SK-MEL-5 (cell line): Measurements from ENCODE around the gene PAX8. TPM values are rescaled to one million over a fixed set of nuclear protein-coding genes. Genes with fewer than 3 reads are reported as not detected.
"Not testable (repeated sequence)": the region's sequence is repeated elsewhere in the genome, so short reads cannot be mapped to it uniquely, and the experiment has no call there.

ENCODE experiments used
- DNase-seq: peaks from one replicate; pipeline ENCODE4 v3.0.0-alpha.2; 2016; ENCODE audit warnings: low read depth, low spot score
- in situ Hi-C: cut with HindIII; loops from 2 replicates; pipeline ENCODE4 v1.10.0; 2016; ENCODE audit warnings: low sequenced_read_pairs, high pct_unique_total_duplicates, low pct_unique_long_range_greater_than_20kb
- polyA plus RNA-seq, 2 experiments: library from polyadenylated mRNA; depleted of rRNA; stranded (reverse); fragments of >200 nt; gene quantifications; 2 replicates each; pipeline ENCODE4 v1.2.3, GENCODE V29; 2015
- total RNA-seq: library from RNA; depleted of rRNA; stranded (reverse); fragments of >200 nt; shearing (Covaris generic); gene quantifications from 2 replicates; pipeline ENCODE4 v1.2.3, GENCODE V29; 2014; rRNA removed

The PAX8 gene
- 0.75 and 0.90 TPM in 2 replicates for total RNA-seq
- 3.6 and 4.6 TPM in 2 replicates for polyA plus RNA-seq (2015; cell fraction: cytosol; rRNA removed)
- polyA plus RNA-seq (2015; cell fraction: nucleus; rRNA removed), result 1.0 and 3.3 TPM in 2 replicates

DNA sequence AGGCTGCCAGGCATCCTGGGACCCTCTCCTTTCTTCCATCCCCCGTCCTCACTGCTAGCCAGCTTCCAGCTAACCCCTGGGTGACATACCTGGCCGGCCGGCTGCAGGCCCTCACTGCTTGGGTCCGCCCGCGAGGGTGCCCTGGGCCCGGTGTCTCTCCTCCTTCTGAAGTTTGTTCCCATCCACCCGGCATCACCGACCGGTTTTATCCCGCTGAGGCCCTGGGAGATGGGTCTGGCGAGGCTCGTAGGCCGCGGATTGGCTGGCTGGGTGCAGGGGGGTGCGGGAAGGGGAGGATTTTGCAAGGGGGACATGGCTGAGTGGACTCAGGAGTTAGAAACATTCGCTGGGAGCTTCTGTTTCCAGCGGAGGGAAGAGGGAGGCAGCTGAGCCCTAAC, at the start of gene PAX8:
PAX8 (minus strand) TSS at position 180 of the 398 bp plus-strand sequence. CDS start 527 bp downstream, outside the sequence.
- no peak for DNase-seq
- in situ Hi-C loops, result no loop called here

DNA sequence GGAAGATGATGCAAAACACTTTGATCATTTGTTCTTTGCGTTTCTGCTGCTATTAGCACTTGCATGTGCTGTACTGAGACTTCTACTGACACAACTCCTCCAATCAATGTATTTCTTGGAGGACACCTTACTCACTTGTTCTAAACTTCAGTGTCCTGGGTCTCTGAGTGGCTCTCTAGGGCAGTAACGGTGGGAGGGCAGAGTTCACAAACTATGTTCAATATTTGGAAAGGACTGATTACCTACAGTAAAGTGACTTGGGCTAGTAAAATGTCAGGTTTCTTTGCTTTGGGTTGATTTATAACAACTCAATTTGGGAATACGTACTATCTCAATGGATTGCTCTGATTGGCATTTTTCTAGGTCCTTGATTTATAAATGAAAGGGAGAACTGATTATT, 49.3 kb upstream of the PAX8 start:
- in situ Hi-C loops, result no loop called here
- no peak for DNase-seq

DNA sequence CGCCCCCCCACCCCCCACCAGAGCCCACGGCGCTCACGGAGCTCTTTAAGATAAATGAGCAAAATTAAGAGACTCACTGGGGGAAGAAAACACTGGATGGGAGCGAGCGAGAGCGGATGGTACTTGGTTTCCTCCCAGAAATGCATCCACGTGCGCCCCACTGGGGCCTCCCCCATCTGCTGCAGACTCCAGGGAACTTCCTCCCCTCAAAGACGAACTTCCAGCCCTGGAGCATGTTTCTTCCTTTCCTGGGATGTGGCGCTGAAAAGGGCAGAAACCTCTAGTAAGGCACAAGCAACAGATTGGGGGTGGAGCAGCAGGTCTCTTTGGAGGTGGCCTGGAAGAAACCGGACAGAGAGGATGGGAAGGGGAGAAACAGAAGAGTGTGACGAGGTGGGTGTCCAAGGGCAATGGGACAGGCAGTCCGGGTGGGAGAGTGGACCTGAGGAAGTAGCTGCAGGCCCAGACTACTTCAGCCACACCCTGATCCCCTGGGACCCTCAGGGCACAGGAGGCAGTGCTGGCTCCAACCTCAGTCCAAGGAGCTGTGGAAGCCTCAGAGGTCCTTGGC, 46.5 kb upstream of the PAX8 start:
- in situ Hi-C loops, DNase-seq: not testable (repeated sequence)

GRCh38 chr2:113324684-113325160, 46.0 kb upstream of the PAX8 start:
- peak; percentile 40 for DNase-seq
- in situ Hi-C loops, result no loop called here

DNA sequence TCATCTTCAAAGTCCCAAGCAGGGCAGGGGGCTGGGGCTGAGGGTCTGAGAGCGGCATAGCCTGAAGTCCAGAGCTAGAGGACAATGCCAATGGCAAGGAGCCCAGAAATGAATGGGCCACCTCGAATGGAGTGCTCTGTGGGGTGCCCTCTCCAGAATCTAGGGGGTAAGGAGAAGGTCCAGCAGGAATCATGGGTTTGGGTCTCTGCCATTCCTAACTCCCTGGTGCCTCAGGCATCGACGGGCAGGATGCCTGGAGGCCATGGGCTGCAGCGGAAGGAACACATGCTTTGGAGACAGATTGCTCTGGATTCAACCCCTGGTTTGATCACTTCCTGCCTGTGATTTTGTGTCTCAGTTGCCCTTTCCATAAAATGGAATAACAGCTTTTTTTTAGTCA, 44.4 kb upstream of the PAX8 start:
- DNase-seq, in situ Hi-C loops: not testable (repeated sequence)

GRCh38 chr2:113320106-113320505, 41.4 kb upstream of the PAX8 start:
- DNase-seq, in situ Hi-C loops: not testable (repeated sequence)

DNA sequence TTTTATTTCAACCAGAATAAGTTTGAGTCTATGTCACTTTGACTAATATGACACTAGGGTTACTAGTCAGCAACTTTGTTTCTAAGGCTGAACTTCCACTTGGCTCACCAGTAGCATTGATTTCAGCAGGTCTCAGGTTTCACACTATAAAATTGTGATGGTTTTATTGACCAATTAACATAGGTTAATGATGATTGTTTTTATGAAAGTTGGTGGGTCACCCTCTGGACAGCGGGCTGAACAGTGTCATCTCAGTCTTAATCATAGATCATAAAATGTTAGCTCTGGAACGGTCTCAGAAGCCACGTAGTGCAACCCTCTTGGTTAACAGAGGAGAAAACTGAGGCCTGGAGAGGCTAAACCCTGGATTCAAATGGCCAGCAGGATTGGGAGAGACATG, 40.2 kb upstream of the PAX8 start:
- in situ Hi-C loops, DNase-seq: not testable (repeated sequence)

DNA sequence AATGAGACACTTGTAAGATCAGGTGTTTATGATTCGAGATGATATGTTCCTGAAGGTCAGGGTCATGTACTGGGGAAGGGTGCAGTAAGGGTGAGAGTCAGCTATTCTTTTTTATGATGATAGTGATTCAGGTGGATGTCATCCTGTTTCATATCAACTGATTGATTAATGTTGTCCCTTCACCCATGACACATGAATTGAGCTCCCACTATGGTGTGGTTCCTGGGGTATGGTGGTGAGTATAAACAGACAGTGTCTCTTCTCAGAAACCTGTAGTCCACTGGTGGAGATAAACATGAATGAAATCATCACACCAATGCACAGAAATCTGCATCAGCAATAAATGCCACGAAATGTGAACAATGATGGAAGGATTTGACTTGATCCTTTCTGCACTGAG, 37.4 kb upstream of the PAX8 start:
- in situ Hi-C loops, result no loop called here
- DNase-seq, result no peak

DNA sequence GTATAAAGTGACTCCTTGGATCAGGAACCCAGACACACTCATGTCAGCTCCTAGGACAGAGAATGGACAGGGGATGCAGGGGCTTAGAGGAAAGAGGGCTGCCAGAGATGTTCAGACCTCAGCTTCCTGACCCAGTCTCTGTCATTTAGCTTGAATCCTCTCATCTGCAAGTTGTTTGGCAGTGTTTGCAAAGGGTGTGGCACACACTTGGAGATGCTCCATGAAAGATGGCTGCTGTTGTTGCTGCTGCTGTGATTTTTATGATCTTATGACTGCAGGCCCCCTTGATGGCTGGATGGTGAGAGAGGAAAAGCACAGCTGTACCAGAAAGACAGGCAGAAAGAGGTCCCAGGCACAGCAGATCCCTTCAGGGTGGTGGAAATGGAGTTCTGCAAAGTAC, 35.9 kb upstream of the PAX8 start:
- in situ Hi-C loops, DNase-seq: not testable (repeated sequence)

DNA sequence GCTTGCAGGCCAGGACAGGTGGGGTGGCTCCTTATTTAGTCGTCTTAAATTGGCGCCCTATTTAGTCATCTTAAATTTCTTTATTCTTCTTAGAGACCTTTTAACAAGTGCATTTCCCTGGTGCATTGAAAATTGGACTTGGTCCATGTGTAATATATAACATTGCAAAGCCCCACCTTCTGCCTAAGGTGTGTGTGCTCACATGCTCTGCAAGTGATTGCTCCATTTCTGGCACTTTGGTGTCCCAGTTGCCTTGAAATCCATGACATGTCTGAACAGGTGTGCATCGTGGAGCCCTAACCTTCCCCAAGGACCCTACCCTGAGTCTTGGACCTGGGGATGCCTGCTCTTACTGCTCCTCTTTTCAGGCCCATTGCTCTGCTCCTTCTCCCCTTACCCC, 35.5 kb upstream of the PAX8 start:
- in situ Hi-C loops, DNase-seq: not testable (repeated sequence)

DNA sequence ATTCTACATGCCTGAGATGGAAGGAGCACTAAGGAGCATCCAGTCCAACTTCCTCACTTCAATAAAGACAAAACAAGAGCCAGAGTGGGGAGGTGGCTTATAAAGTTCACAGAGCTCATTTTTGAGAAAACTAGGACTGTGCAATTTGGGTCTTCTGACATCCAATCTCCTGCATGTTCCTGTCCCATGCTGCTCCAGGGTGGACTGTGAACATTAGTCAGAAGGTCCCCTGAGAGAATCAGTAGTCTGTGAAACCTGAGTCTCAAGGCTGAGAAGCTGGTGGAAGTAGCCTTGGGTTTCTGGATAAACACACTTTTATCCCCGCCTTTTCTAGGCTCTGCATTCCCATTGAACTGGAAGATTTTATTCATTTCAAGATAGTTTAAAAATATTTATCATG, 33.1 kb upstream of the PAX8 start:
- in situ Hi-C loops, DNase-seq: not testable (repeated sequence)

DNA sequence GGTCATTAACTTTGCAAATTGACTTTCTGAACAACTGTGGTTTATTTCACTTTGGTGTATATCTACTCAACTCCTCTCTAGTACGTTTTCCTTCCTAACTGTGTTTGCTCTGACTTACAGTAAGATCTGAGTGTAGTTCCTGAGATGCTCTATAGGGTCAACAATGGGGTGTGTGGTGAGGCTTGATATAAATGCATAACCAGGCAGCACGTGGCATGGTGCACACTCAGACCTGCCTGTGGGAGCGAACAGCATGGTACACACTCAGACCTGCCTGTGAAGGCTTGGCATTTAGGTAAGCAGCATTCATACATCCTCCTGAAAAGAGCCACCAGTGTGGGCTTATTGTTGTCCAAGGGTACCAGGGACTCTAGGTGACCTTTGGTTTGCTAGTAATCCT, 32.5 kb upstream of the PAX8 start:
- in situ Hi-C loops, DNase-seq: not testable (repeated sequence)

DNA sequence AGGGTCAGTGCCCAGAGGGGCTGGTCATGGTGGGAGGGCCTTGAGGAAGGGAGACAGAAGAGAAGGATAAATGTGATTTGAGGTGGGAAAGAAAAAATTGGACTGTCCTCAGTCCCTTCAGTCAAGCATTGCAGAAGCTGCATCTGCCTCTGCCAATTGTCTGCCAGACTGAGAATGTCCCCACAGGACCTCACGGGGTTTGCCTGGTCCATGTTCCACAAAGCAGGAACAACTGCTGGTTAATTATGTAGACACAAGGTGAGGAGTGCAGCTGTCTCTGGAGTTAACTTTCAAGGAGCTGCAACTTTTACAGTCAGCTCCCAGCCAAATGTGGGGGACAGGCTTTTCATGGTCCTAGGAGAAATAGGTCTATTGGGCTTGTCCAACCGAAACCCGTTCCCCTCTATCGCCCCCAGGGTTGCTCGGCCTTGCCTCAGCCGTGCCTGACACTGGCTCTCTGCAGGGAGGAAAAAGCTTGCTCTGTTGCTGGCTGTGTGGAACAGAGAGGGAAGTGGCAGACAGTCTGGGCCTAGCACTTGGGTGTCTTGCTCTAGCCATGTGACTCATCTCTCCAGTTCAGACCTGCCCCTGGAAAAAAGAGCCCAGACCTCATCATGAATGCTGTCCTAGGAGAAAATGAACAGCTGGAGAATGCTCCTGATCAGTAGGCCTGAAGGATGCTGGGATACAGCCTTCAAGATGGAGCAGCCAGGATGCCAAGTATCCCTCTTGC, 31.1 kb upstream of the PAX8 start:
- in situ Hi-C loops, result no loop called here
- DNase-seq, result no peak

DNA sequence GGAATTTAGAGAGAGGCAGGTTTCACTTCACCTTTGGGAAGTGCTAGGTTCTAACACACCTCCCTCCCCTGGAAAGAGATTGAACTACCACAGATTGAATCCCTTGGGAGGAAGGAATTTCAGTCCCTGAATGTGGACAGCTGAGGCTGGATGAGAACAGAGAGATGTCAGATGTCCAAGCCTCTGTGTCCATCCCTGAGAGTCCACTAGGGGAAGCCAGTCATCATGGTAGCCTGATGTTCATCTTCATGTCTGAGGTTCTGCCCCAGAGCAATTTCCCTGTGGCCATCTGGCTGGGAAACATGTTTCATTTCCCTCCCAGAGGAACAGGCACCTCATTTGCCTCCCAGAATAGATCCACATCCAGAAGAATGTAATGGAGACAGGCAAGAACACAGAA, 30.1 kb upstream of the PAX8 start:
- DNase-seq, in situ Hi-C loops: not testable (repeated sequence)

DNA sequence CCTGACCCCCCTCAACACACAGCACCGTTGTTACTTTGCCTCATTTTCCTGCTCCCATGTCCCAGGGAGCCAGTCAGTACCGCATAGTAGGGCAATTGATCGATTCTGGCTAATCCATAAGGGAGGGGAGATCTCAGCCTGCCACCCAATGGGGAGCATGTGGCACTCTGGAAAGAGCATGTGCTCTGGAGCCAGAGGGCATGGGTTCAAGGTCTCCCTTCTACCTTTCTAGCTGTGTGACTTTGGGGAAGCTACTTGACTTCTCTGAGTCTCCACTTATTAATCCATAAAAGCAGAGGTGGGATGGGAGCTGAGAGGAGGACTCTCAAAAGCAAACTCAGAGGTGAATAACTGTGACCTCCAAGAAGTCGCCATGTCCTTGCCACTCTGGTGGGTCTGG, 27.5 kb upstream of the PAX8 start:
- in situ Hi-C loops, DNase-seq: not testable (repeated sequence)

DNA sequence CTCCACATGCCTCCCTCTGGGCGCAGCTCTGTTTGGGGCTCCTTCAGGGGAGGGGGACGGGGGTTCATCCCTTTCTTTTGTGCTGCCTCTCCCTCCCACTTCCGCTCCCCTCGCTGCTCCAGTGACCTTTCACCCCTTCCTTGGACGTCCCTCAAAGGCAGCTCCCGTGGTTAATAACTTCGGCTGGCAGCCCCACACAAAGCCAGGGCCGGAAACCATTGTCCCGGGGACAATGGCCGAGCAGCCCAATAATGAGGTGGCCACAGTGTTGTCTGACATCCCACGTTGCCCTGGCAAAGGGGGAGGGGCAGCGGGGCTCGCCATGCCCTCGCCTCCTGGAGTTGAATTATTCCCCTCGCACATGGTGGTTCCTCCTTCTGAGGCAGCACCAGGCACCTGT, 27.0 kb upstream of the PAX8 start:
- DNase-seq, in situ Hi-C loops: not testable (repeated sequence)

DNA sequence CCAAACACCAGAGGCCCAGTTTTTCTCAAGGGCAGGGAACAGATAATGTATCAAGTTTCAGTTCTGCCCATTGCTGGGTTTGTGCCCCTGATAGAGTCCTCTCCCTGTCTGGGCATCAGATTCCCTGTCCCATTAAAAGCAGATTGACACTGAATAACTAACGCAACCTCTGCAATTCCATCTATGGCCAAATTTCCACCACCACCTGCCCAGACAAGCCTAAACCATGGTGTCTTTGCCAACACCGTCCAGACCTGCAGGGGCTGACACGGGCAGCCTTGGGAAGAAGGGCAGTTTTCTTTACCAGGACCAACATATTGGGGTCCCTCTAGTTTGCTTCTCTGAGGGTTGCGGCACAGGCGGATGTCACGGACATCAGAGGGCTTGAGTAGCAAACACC, 26.4 kb upstream of the PAX8 start:
- no peak for DNase-seq
- in situ Hi-C loops, result no loop called here

DNA sequence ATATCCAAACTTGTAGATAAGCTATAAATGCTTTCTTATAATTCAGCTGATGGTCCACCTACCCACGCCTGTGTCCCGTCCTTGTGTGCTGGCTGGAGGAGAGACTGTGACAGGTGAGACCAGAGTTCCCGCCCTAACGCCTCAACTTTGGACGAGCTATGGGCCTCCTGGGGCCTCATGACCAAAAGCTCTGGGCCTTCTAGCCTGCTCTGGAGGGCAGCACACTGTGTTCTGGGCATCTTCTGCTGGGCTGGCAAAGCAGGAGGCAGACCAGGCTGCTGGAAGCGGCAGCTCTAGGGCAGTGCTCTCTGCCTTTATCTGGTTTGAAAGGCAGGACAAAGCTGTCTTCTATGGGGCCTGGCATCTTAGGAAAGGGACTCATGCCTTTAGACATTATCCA, 26.0 kb upstream of the PAX8 start:
- in situ Hi-C loops, result no loop called here
- no peak for DNase-seq
